Calu3 (cell line): ENCODE data around the gene MRPS35. TPM values are rescaled to one million over a fixed set of nuclear protein-coding genes. Genes with fewer than 3 reads are reported as not detected.

Source experiments
- BruUV-seq: library from RNA; stranded (reverse); fragments of 400-500 nt; replicated peaks from 2 replicates; lab custom pipeline; 2021; lab: Mats Ljungman, UMichigan
- CTCF ChIA-PET: fragments of 300-600 bp; sonication (Branson Sonifier 250); formaldehyde crosslinking; loops from one replicate; lab custom pipeline; 2022; ENCODE audit warnings: antibody characterized with exemption; lab: Charles Lee
- DNase-seq: peaks from one replicate; pipeline ENCODE4 v3.0.0; 2022
- H3K27ac Mint-ChIP-seq: one replicate; pipeline ENCODE4 v1.8.0; 2022; ENCODE audit warnings: mixed read lengths; ENCODE audit not compliant: unreplicated experiment
- H3K27me3 Mint-ChIP-seq: one replicate; pipeline ENCODE4 v1.8.0; 2022; ENCODE audit warnings: mixed read lengths; ENCODE audit not compliant: unreplicated experiment
- H3K36me3 Mint-ChIP-seq: one replicate; pipeline ENCODE4 v1.8.0; 2022; ENCODE audit warnings: mild to moderate bottlenecking, moderate library complexity, mixed read lengths; ENCODE audit not compliant: insufficient read depth, unreplicated experiment
- H3K4me1 Mint-ChIP-seq: one replicate; pipeline ENCODE4 v1.8.0; 2022; ENCODE audit warnings: mild to moderate bottlenecking, low read depth, mixed read lengths; ENCODE audit not compliant: unreplicated experiment
- H3K4me3 Mint-ChIP-seq: one replicate; pipeline ENCODE4 v1.8.0; 2022; ENCODE audit warnings: mild to moderate bottlenecking, low read depth, moderate library complexity, mixed read lengths; ENCODE audit not compliant: unreplicated experiment
- H3K9me3 Mint-ChIP-seq: one replicate; pipeline ENCODE4 v1.8.0; 2022; ENCODE audit warnings: low read depth, mixed read lengths; ENCODE audit not compliant: unreplicated experiment
- intact Hi-C: fragments of 100-400 bp; cut with micrococcal nuclease; formaldehyde crosslinking; loops from one replicate; pipeline ENCODE4 v1.10.0; 2022; ENCODE audit not compliant: unreplicated experiment
- total RNA-seq: library from RNA; stranded (reverse); gene quantifications from 2 replicates; pipeline ENCODE4 v1.2.3, GENCODE V29; 2022
- TF ChIP-seq, protein P1 (sequence below): fragments of 200-600 bp; IDR thresholded peaks from one replicate; pipeline ENCODE4 v1.8.0; 2022; ENCODE audit warnings: antibody characterized with exemption; ENCODE audit not compliant: unreplicated experiment

The MRPS35 gene
- total RNA-seq, 1 experiment from 2014 or later: 70.5 TPM

- no peak for DNase-seq
- no peaks in the 10 kb centered on the region for H3K9me3 Mint-ChIP-seq
- no peak overlapping the region for H3K27ac Mint-ChIP-seq
- intact Hi-C loops: no loop called here
- no peaks in the 10 kb centered on the region for H3K27me3 Mint-ChIP-seq
- BruUV-seq: no TSS peak
- no peaks in the 10 kb centered on the region for H3K36me3 Mint-ChIP-seq
- TF ChIP-seq, protein P1, sequence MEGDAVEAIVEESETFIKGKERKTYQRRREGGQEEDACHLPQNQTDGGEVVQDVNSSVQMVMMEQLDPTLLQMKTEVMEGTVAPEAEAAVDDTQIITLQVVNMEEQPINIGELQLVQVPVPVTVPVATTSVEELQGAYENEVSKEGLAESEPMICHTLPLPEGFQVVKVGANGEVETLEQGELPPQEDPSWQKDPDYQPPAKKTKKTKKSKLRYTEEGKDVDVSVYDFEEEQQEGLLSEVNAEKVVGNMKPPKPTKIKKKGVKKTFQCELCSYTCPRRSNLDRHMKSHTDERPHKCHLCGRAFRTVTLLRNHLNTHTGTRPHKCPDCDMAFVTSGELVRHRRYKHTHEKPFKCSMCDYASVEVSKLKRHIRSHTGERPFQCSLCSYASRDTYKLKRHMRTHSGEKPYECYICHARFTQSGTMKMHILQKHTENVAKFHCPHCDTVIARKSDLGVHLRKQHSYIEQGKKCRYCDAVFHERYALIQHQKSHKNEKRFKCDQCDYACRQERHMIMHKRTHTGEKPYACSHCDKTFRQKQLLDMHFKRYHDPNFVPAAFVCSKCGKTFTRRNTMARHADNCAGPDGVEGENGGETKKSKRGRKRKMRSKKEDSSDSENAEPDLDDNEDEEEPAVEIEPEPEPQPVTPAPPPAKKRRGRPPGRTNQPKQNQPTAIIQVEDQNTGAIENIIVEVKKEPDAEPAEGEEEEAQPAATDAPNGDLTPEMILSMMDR: no peak
- H3K4me3 Mint-ChIP-seq: no peak overlapping the region
- H3K4me1 Mint-ChIP-seq: no peaks in the 10 kb centered on the region
- CTCF ChIA-PET: no interaction called here
Observed at GRCh38 chr12:27802511-27802910, 91.9 kb downstream of the MRPS35 start.

DNA sequence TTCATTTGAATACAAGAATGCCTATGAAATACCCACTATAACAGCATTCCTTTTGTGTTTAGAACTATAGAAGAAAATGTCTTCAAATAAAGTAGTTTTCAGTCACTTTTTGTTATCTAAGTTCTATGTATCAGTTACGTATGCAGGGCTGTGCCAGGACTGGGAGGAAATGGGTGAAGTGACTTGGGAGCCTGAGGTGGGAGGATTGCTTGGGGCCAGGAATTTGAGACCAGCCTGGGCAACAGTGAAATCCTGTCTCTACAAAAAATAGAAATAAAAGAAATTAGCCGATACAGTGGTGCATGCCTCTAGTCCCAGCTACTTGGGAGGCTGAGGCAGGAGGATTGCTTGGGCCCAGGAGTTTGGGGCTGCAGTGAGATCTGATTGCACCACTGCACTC lies 92.3 kb downstream of the MRPS35 start:
- TF ChIP-seq, protein P1: no peak
- Mint-ChIP-seq H3K27me3 (no peaks in the 10 kb centered on the region), H3K4me3 (no peak overlapping the region), H3K4me1 (no peaks in the 10 kb centered on the region), H3K27ac (no peak overlapping the region), H3K36me3 (no peaks in the 10 kb centered on the region), H3K9me3 (peaks cover 2% of the 10 kb centered on the region)
- intact Hi-C loops: no loop called here
- DNase-seq: no peak
- BruUV-seq: no TSS peak
- CTCF ChIA-PET: no interaction called here

DNA sequence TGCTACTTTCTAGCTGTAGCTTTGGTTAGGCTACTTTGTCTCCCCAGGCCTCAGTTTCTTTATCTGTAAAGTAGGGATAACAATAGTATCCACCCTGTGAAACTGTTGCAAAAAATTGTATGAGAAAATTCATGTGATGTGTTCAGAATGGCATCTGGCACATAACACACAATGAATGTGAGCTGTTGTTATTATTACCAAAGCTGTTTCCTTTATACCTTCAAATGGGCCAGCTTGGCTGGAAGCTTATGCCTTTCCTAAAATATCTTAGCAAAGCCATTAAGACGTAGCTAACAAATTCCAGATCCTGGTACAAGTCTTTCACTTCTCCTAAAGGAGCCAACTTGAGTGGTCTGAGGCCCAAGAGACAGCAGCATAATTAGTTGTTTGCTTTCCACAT lies 94.6 kb downstream of the MRPS35 start:
- CTCF ChIA-PET: interaction anchor here (0.6 to 0.7 kb wide), 2 partner anchors 39 to 71 kb away, joined by 3 to 5 read pairs; no protein-coding TSS in a partner anchor
- Mint-ChIP-seq H3K27ac (no peak overlapping the region), H3K4me3 (no peak overlapping the region), H3K36me3 (no peaks in the 10 kb centered on the region), H3K27me3 (no peaks in the 10 kb centered on the region), H3K9me3 (peaks cover 2% of the 10 kb centered on the region), H3K4me1 (no peaks in the 10 kb centered on the region)
- no peak for DNase-seq
- BruUV-seq: no TSS peak
- intact Hi-C loops: no loop called here
- TF ChIP-seq, protein P1: no peak

Other genes starting within 250 kb of the MRPS35 start
- 58.7 and 64.8 TPM in 2 replicates for gene PPFIBP1, start 186.6 kb upstream of the MRPS35 start, total RNA-seq
- 0.78 and 0.83 TPM in 2 replicates for gene REP15, start 14.4 kb upstream of the MRPS35 start, total RNA-seq
- 14.7 and 18.5 TPM in 2 replicates for gene KLHL42, start 69.4 kb downstream of the MRPS35 start, total RNA-seq
- gene MANSC4, start 69.4 kb downstream of the MRPS35 start, total RNA-seq: not detected in 2 replicates